Loucy (cell line): Measurements from ENCODE around the gene PMP22.

ENCODE experiments used
- H2AFZ ChIP-seq: fragments of 200-600 bp; sonication (generic); 2 replicates; pipeline ENCODE4 v1.6.0; 2016; ENCODE audit warnings: antibody characterized with exemption, mild to moderate bottlenecking, low read length, moderate library complexity
- H3F3A ChIP-seq: fragments of 200-600 bp; 2 replicates; pipeline ENCODE4 v1.6.0; 2016; ENCODE audit warnings: antibody characterized with exemption, low read depth, mild to moderate bottlenecking
- H3K27me3 ChIP-seq: fragments of 200-600 bp; sonication (generic); 2 replicates; pipeline ENCODE4 v1.6.1; 2014; ENCODE audit warnings: low read length, mild to moderate bottlenecking; ENCODE audit not compliant: insufficient read depth, poor library complexity, severe bottlenecking
- H3K36me3 ChIP-seq: fragments of 200-600 bp; sonication (generic); 2 replicates; pipeline ENCODE4 v1.6.1; 2016; ENCODE audit warnings: low read length; ENCODE audit not compliant: insufficient read depth
- H3K4me1 ChIP-seq: fragments of 200-600 bp; sonication (generic); 2 replicates; pipeline ENCODE4 v1.5.1; 2014; ENCODE audit warnings: low read length, mild to moderate bottlenecking; ENCODE audit not compliant: insufficient read depth, poor library complexity, severe bottlenecking
- H3K4me2 ChIP-seq: fragments of 200-600 bp; sonication (generic); 2 replicates; pipeline ENCODE4 v1.6.0; 2014; ENCODE audit warnings: antibody characterized with exemption, low read length, low read depth, mild to moderate bottlenecking; ENCODE audit not compliant: poor library complexity, severe bottlenecking
- H3K4me3 ChIP-seq: fragments of 200-600 bp; sonication (generic); 2 replicates; pipeline ENCODE4 v1.5.1; 2014; ENCODE audit warnings: low read length, mild to moderate bottlenecking, mixed read lengths; ENCODE audit not compliant: poor library complexity, severe bottlenecking
- H3K79me2 ChIP-seq: fragments of 200-600 bp; sonication (generic); 2 replicates; pipeline ENCODE4 v1.6.1; 2014; ENCODE audit warnings: low read length; ENCODE audit not compliant: insufficient read depth
- H3K9ac ChIP-seq: fragments of 200-600 bp; sonication (generic); 2 replicates; pipeline ENCODE4 v1.6.0; 2014; ENCODE audit warnings: mild to moderate bottlenecking, low read depth, low read length, moderate library complexity; ENCODE audit not compliant: poor library complexity, severe bottlenecking
- H3K9me2 ChIP-seq: fragments of 200-600 bp; sonication (generic); replicated peaks from 2 replicates; pipeline ENCODE4 v1.6.1; 2016; ENCODE audit warnings: low read depth, low read length, mixed read lengths
- H3K9me3 ChIP-seq: fragments of 200-600 bp; sonication (generic); 2 replicates; pipeline ENCODE4 v1.6.1; 2014; ENCODE audit warnings: mild to moderate bottlenecking, antibody characterized with exemption, low read length, low read depth; ENCODE audit not compliant: insufficient read depth
- H4K20me1 ChIP-seq: fragments of 200-600 bp; sonication (generic); 2 replicates; pipeline ENCODE4 v1.6.0; 2014; ENCODE audit warnings: antibody characterized with exemption, low read length, mild to moderate bottlenecking; ENCODE audit not compliant: insufficient read depth, poor library complexity, severe bottlenecking
- EZH2phosphoT487 ChIP-seq: fragments of 200-600 bp; IDR thresholded peaks from 2 replicates; pipeline ENCODE4 v1.6.1; 2018; ENCODE audit warnings: antibody characterized with exemption, mild to moderate bottlenecking, moderate library complexity, borderline replicate concordance
- TF ChIP-seq, protein P1 (sequence below): fragments of 200-600 bp; sonication (generic); conservative IDR thresholded peaks from 2 replicates; pipeline ENCODE4 v1.5.1; 2014; ENCODE audit warnings: mild to moderate bottlenecking, antibody characterized with exemption, low read length

Gene PMP22

DNA sequence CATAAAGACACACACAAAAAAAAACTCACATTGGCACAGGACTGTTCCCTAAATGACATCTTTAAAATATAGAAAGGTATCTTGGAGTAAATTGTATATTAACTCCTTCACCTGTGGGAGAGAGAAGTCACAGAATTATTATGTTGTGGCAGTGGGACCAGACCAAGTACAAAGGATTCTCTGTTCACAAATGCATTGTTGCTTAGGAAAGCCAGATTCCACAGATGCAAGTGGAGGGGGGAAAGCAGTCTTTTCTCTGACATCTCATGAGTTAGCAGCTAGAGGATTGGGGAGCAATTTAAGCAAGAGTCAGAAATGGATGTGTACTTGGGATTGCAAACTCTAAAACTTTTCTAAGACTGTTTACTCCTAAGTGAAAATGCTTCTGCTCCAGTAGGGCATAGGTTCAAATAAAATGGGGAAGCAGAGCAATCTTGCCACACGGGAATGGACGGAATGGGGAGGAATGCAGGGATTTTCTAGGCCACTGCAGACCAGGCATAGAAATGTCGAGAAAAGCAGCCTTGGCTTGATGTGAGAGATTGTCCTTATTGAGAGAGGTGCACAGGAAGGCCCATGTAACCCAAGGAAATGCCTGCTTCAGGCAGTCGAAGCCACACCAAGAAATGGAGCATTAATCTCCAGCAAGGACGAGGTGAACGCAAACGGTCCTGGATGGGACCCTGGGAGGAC lies 4.1 kb upstream of the PMP22 start:
- no peak overlapping the region for H3K4me2 ChIP-seq
- H3K9me2 ChIP-seq: no peaks in the 10 kb centered on the region

DNA sequence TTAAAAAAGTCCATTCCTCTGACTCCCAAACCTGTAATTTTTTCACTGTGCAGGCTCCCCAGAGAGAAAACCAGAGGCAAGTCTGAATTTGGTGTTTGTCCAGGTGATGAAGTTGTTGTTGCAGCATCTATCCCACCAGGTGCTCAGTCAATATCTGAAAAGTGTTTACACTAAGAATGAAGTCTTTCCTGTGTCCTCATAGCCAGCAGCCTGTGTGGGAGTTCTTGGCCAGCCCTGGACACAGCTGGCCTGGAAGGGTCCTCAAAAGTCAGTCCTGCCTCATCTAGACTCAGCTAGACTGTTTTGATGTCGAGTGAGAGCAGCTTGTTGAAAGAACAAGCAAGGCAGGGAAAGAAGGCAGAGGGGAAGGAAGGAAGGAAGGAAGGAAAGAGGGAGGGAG lies 3.3 kb upstream of the PMP22 start:
- TF ChIP-seq, protein P1, sequence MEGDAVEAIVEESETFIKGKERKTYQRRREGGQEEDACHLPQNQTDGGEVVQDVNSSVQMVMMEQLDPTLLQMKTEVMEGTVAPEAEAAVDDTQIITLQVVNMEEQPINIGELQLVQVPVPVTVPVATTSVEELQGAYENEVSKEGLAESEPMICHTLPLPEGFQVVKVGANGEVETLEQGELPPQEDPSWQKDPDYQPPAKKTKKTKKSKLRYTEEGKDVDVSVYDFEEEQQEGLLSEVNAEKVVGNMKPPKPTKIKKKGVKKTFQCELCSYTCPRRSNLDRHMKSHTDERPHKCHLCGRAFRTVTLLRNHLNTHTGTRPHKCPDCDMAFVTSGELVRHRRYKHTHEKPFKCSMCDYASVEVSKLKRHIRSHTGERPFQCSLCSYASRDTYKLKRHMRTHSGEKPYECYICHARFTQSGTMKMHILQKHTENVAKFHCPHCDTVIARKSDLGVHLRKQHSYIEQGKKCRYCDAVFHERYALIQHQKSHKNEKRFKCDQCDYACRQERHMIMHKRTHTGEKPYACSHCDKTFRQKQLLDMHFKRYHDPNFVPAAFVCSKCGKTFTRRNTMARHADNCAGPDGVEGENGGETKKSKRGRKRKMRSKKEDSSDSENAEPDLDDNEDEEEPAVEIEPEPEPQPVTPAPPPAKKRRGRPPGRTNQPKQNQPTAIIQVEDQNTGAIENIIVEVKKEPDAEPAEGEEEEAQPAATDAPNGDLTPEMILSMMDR: no peak
- TF ChIP-seq EZH2phosphoT487: no peak

More for the DNA sequence above, 4.1 kb upstream of the PMP22 start:
- Histone ChIP-seq H3K4me3 (no peak overlapping the region), H3K9me3 (no peaks in the 10 kb centered on the region), H2AFZ (no peak overlapping the region), H3K79me2 (no peaks in the 10 kb centered on the region), H3K27me3 (no peaks in the 10 kb centered on the region), H3K36me3 (no peaks in the 10 kb centered on the region), H3F3A (no peaks in the 10 kb centered on the region), H3K9ac (no peak overlapping the region), H3K4me1 (no peaks in the 10 kb centered on the region), H4K20me1 (no peaks in the 10 kb centered on the region)
- no peak for TF ChIP-seq EZH2phosphoT487
- TF ChIP-seq, protein P1: no peak

DNA sequence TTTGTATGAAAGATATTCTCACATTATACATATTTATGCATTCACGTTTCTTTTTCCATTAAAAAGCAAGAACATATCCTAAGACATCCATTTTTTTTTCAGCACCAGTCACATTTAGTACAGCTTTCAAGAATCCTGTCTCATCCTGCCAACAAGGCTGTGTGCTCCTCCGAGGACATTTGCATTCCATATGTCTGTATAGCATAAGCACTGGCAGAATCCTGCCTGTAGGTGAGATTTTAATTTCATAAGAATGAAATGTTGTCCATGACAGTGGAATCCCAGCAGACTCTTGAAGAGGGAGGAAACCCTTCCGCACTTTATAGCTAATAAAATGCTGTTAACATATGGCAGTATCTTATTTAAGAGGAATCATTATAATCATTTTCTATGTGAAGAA lies 2.9 kb upstream of the PMP22 start:
- Histone ChIP-seq H3F3A (no peaks in the 10 kb centered on the region), H3K4me3 (no peak overlapping the region), H3K27me3 (no peaks in the 10 kb centered on the region), H3K4me1 (no peaks in the 10 kb centered on the region), H3K79me2 (no peaks in the 10 kb centered on the region), H3K9ac (no peak overlapping the region), H3K9me2 (no peaks in the 10 kb centered on the region), H3K36me3 (no peaks in the 10 kb centered on the region), H2AFZ (no peak overlapping the region), H4K20me1 (no peaks in the 10 kb centered on the region), H3K9me3 (no peaks in the 10 kb centered on the region), H3K4me2 (no peak overlapping the region)
- no peak for TF ChIP-seq EZH2phosphoT487
- TF ChIP-seq, protein P1: no peak

More for the DNA sequence above, 3.3 kb upstream of the PMP22 start:
- Histone ChIP-seq H3K4me3 (no peak overlapping the region), H3K79me2 (no peaks in the 10 kb centered on the region), H4K20me1 (no peaks in the 10 kb centered on the region), H3F3A (no peaks in the 10 kb centered on the region), H2AFZ (no peak overlapping the region), H3K9me2 (no peaks in the 10 kb centered on the region), H3K27me3 (no peaks in the 10 kb centered on the region), H3K36me3 (no peaks in the 10 kb centered on the region), H3K4me2 (no peak overlapping the region), H3K9ac (no peak overlapping the region), H3K9me3 (no peaks in the 10 kb centered on the region), H3K4me1 (no peaks in the 10 kb centered on the region)
